NCI-H1930 (cell line): ENCODE results near the gene NFIB.

ENCODE experiments used
- DNase-seq, 2 experiments: peaks; one replicate each; lab custom pipeline; 2025; lab: John Stamatoyannopoulos, UW

The NFIB gene

GRCh38 chr9:14320271-14321181 lies 6.6 kb upstream of the NFIB start:
- DNase-seq: no peak

DNA sequence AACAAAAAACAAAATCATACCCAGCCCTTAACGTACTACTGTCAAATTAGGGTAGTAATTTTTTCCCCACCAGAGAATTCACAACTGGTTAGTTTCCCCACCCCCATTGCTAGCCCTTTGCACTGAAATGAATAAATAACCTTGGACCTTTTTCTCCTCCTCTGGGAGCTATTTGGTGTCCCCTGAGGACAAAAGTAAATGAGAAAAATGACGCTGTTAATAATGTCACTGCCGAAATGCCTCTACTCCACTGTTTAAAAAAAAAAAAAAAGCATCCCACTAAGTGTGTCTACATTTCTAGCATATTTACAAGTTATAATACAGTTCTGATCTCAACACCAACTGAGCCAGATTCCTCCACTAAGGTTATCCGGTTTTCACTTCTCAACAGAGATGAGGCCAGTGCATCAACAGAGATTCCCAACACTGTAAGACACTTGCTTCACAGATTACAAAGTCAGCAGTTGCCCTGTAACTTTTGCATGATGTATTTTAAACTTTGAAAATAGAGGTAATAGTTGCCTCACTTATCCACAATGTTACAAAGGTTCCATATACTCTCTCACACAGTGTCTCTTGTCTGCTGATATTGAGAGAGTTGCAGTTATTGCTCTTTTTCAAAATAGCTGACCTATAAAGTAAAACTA lies 5.1 kb upstream of the NFIB start:
- DNase-seq: no peak

DNA sequence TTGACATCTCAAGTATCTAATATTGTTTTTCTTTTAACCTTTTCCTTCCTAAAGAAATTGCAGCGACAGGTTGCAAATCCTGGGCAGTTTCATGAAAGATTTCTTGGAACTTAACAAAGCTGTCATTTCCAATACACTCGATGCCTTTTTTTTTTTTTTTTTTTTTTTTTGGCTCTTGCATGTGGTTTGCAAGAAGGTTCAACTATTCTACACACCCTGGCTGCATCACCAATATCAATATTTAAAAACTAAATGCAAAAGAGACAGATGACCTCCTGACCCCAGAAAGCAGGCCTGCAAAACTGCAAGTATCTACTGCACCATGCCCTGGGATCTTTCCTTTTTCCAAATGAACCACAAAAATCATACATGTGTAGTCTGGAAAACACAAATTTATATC lies 4.4 kb upstream of the NFIB start:
- DNase-seq: no peak

- DNase-seq: no peak
Measured at GRCh38 chr9:14317667-14318320, 3.9 kb upstream of the NFIB start.

DNA sequence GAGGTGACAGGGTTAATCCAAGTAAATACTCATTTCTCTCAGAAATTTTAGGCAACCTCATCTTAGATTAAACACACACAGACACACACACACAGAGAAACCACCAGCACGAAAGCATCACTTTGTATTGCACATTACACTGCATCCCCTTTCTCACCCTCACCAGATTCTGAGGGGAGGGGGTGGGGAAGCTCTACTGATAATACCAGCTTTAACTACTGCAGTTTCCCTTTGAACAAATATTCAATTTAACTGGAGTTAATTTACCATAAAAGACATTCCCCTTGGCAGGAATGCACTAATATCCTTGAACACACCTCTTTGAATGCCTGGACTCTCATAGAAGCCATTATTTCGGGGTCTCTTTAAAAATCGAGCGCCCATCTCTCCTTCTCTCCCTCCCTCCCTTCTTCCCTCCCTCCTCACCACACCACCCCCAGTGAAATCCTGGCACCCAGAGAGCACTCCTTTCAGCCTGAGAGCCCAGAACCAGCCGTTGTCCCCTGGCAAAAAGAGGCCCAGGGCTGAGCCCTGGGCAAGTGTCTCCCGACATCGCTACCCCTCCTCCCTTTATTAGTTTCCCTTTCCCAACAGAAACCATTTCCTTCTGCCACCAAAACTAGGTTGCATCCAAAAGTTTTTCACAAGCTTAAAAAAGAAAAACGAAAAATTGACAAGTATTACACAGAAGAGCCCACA lies 2.8 kb upstream of the NFIB start:
- DNase-seq: no peak

- DNase-seq: no peak
Measured at GRCh38 chr9:14315875-14316601, 2.1 kb upstream of the NFIB start.

DNA sequence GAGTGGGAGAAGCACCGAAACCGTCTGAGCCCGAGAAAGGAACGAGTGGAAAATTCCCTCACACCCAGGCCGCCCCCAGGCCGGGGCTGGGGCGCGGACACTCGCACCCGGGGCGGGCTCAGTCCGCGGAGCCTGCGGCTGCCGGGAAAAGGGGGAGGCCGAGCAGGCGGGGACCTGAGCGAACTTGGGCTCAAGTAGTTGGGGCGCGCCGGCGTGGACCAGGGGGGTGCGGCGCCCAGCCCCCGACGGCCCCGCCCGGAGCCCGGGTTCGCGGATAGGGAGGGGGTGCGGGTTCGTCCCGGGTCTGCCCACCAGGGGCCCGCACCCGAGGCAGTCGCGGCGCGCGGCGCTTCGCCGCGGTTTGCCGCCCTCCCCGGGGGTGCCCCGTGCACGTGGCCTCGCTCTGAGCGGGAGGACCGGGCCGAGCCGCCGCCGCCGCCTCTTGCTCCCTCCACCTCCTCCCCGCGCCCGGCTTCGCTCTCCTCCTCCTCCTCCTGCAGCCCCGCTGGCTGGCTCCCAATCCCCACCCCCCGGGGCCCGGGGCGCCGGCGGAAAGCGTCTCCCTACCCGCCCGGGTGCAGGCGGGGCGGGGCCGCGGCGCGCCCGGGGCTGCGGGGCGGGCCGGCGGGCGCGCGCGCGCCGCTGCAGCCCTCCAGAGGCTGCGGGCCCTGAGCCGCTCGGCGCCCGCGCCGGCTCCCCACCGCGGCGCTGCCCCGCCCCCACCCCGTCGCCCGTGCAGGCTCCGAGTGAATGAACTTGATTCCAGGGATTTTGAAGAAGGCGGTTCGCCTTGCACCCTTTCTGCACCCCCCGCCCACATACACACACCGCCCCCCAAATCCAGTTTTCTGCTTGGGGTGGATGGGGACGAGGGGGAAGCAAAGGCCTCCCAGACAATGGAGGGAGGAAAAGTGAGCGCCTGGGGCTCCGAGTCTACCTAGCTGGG lies 1.3 kb upstream of the NFIB start:
- DNase-seq: peak; percentile 44 to 51

GRCh38 chr9:14314424-14314928 lies 535 bp upstream of the NFIB start:
- peak in 1 of 2 experiments; percentile 36 for DNase-seq

- no peak for DNase-seq
Measured at GRCh38 chr9:14313378-14313940, 482 bp downstream of the NFIB start.

DNA sequence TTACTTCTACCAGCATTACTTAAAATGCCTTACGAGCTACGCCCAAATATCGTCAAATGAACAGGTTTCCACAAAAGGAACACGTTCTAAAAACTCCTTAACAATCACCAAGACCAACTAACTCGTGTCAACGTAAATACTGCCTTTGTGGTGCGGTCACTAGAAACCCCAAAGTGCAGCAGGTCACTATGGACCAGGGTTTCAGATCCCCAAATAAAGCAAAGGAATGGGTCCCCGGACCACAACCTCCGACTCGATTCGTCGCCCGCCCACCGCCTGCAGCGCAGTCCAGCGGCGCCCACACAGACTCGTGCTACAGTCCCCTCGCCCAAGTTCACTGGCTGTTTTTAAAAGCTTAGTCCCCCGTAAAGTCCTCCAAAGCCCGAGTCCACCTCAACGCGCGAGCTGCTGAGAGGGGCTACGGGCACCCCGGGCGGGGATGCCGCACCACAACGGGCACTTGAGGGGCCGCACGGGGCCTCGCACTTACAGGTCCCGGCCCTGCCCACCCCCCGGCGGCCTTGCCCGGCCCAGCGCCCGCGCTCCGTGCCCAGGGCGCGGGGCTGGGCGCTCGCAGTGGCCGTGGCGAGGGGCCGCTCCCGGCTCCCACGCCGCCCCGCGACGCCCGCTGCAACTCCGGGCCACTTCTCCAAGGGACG lies 1.1 kb downstream of the NFIB start:
- no peak for DNase-seq

DNA sequence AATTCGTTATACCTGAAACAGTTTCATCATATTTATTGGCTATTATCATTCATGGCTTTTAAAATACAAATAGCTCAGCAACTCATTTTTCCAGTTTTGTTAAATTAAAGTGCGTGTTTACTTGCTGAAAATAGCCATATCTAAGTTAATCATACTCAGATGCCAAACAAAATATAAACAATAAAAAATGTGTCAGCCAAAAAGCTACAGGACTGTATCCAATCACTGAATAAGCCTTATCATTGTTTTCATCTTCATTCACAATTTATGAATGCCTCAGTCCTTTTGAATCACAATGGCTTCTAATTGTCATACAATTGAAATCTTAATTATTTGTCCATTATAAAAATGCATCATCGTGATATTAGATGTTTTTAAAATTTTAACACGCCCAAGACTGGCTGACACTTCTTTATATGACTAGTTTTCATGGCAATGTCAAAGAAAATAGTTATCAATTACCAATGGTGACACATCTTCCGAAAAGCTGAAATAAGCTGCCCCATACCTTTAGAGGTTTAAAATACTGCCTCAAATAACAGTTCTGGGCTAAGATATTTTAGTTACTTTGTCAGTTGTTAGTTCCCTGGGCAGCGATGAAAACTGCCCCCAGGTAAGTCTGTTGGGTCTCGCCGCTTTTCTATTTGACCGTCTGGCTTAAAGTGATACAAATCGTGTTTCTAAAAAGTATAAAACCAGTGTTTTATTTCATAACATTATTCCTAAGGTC lies 1.8 kb downstream of the NFIB start:
- no peak for DNase-seq

DNA sequence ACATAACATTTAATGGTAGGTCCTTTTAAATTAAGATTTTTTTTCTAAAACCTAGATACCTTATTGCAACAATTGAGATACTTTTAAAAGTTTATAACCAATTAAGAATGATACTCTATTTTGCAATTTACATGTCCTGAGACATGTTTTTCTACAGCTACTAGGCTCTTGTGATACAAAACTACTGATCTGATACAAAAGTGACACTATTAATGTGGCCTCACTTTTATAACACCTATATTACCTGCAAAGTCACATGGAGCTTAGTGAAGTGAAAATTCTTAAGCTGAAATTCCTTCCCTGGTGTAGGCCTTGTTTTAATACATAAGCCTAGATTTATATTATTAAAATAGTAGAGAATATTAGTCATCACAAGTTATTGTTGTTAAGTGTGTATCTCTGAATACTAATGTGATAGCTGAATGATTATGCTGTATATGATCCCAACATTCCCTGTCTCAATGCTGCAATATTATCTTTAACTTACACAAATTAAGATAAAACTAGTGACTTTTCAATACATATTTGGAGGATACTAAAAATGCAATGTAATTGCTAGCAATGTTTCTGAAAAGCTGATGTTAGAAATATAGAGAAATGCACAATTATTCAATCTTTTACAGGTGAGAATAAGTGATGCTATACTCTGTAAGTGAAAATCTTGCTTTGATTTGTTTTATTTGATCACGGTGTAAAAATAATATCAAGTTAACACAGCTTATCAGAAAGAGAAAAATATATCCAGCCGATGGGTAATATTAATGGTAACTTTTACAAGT lies 2.6 kb downstream of the NFIB start:
- no peak for DNase-seq

DNA sequence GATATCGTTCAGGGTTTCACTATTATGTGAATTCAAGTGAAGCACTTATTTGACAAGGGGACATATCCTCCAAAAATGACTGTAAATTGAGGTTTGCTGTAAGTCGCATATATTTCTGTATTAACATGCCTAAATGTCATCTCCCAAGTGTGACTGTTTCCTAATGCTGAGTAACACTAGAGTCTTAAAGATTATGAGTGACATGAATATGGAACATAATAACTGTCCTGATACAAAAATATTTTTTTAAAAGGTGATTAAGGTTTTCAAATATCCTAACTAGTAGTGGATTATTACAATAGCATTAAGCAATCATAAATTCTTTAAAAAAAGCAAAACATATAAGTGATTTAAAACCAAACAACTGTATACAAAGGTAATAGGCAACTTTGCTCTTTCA lies 3.6 kb downstream of the NFIB start:
- no peak for DNase-seq

DNA sequence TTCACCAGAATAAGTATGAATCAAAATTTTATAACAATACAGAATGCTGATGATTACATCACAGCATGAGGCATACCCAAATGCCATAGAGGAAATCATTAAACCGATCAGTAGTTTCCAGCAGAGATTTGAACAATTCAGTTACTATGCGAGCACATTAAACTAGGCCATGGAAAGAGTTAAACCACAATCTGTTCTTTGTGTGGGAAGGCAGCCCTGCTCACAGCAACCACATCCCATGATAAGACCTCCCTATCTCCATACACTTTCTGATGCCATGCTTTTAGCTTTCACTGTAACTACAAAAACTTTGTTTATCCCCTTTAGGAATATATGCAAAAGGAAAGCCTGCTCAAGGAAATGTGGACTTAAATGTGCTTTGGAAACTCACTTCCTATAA lies 4.5 kb downstream of the NFIB start:
- DNase-seq: no peak

DNA sequence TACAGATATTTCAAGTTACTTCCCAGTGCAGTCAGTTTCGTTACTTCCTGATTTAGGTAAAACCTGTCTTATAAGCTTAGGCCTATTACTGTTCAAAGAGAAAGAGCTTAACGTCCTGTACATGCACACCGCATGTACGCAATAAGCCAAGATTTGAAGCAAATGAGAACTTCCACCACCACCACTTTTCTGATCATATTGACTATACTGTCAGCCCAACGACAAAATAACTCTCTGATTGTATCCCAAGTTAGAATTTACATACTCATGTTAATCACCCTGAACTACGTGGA lies 5.1 kb downstream of the NFIB start:
- no peak for DNase-seq

DNA sequence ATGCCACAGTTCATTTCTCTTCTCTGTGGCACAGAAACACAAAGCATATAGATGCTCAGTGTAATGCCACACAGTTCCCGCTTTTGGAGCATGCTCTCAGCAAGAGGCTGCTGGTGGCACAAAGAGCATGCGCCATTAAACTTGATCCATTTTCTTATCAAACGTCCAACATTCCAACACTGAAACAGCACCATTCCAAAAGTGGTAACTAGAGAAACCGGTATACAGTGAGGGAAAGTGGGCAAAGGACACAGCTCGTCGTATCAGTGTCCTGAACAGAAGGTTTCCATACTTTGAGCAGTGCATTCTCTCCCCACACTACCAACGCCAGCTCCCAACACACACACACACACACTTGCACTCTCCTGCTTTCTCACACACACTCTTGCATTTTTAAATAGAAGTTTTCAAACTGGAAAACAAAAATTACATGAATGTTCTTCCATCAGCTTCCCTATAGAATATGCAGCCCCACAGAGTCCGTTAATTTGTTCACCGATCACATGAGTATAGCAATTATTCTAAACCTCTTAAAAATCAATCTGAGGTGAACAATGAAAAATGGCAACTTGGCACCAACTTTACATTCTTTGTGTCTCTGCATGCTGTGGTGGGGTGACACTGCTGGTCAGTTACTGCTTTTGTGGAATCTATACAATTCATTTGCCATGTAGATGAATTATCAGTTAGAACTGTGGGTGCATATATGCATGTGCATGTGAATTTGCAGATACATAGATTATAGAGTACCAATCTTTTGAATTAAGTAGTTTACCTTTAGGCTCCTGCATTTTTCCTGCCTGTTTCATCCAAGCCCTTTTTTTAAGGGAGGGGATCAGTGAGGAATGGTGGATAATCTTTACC lies 5.7 kb downstream of the NFIB start:
- no peak for DNase-seq
